Measurements from ENCODE around the gene MED13L.

DNA sequence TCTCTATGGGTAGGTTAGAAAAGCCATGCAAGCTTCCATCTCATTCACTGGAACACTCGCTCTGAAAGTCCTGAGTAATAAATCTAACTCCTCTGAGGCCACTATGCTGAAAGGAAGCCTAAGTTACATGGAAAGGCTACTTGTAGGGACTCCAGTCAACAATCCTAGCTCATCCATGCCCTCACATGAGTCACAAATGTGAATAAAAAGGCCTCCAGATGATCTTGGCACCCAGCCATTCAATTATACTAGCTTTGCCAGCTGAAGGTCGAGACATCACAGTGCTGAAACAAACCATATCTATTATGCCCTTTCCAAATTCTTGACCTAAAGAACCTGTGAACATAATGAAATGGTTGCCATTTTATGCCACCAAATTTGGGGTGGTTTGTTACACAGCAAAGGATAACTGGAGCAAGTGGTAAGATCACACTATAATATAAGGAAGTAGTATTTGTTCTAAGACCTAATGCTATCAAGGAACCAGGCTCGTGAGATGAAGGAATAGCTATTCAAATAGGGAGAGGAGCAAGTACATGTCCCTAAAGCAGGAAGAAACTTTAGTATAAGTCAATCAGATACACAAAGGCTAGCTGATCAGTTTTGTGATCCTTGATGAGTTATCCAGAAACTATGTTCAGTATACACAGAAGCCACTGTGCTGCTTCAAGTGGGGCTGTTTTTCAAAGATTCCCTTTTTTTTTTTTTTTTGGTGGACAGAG is 142.1 kb downstream of the MED13L start:
- TF ChIP-seq EZH2 (IDR thresholded peaks at IDR 0.05; ENCODE audit: borderline replicate concordance, low read depth, low read length, severe bottlenecking) = no peak
- TF ChIP-seq, protein P1, sequence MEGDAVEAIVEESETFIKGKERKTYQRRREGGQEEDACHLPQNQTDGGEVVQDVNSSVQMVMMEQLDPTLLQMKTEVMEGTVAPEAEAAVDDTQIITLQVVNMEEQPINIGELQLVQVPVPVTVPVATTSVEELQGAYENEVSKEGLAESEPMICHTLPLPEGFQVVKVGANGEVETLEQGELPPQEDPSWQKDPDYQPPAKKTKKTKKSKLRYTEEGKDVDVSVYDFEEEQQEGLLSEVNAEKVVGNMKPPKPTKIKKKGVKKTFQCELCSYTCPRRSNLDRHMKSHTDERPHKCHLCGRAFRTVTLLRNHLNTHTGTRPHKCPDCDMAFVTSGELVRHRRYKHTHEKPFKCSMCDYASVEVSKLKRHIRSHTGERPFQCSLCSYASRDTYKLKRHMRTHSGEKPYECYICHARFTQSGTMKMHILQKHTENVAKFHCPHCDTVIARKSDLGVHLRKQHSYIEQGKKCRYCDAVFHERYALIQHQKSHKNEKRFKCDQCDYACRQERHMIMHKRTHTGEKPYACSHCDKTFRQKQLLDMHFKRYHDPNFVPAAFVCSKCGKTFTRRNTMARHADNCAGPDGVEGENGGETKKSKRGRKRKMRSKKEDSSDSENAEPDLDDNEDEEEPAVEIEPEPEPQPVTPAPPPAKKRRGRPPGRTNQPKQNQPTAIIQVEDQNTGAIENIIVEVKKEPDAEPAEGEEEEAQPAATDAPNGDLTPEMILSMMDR (IDR thresholded peaks at IDR 0.05; ENCODE audit: borderline replicate concordance, extremely low read depth, low read length, poor library complexity, severe bottlenecking) = no peak

Data from DND-41 (cell line).